ENCODE measurements around the gene ING4.

- no peak for TF ChIP-seq CTCF (IDR thresholded peaks at IDR 0.05)
- no peak for TF ChIP-seq POLR2AphosphoS5 (IDR thresholded peaks at IDR 0.05)
- TF ChIP-seq POLR2A (IDR thresholded peaks at IDR 0.05): no peak
These were observed 10.5 kb downstream of the ING4 start for GRCh38 chr12:6652391-6652790.
